ENCODE data around the gene TRMT11. TPM values are rescaled to one million over a fixed set of nuclear protein-coding genes. Genes with fewer than 3 reads are reported as not detected.

Gene TRMT11
- total and polyA plus RNA-seq, 10 of the 15 experiments (the other 5 are each of a cell fraction or from before 2014, with no cell fraction given), result 34.0 to 81.1 (median 43.7) TPM

DNA sequence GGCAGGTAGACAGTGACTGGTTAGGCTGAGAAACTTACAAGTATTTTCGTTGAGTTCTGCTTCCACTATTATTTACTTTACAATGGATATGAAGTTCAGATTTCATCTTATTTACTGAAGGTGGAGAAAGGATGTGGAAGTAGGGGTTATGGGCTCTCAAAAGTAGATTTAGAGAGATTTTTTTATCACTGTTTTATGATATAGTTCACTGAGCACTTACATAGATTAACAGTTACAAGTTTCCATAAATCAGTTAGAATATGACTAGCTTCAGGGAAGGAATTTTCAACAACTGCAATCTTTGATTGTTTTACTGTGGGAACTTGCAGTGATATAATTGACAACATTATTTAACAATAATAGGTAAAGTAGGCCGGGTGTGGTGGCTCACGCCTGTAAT lies 7.2 kb upstream of the TRMT11 start:
- TF ChIP-seq ZSCAN29 (IDR thresholded peaks at IDR 0.05) (no peak), HDGF (IDR thresholded peaks at IDR 0.05) (no peak), CREB1 (IDR thresholded peaks at IDR 0.05; ENCODE audit: low read depth) (no peak), MXI1 (IDR thresholded peaks at IDR 0.05; ENCODE audit: low read depth, low read length) (no peak), POU2F2 (IDR thresholded peaks at IDR 0.05; ENCODE audit: borderline replicate concordance, low read depth, low read length) (no peak), RFX5 (IDR thresholded peaks at IDR 0.05; ENCODE audit: low read depth, low read length) (no peak), SREBF1 (IDR thresholded peaks at IDR 0.05; ENCODE audit: low read length) (no peak), WRNIP1 (IDR thresholded peaks at IDR 0.05; ENCODE audit: borderline replicate concordance, low read depth, low read length) (no peak), BCL11A (IDR thresholded peaks at IDR 0.05; ENCODE audit: low read depth, low read length) (no peak)
- TF ChIP-seq, protein P1, sequence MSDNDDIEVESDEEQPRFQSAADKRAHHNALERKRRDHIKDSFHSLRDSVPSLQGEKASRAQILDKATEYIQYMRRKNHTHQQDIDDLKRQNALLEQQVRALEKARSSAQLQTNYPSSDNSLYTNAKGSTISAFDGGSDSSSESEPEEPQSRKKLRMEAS (IDR thresholded peaks at IDR 0.05; ENCODE audit: low read depth, low read length), result no peak
- WGBS (ENCODE audit: insufficient coverage, insufficient replicate concordance, low lambda C conversion rate, missing lambda C conversion rate), result 89% methylated on average over 3 of the region's 3 CpGs
- no TSS peak for BruUV-seq (replicated peaks)
- no peak for ATAC-seq
- DNase-seq (ENCODE audit: low read depth, low spot score), result no peak
- ChIA-PET RAD21 (ENCODE audit: unreplicated experiment) (no interaction called here), POLR2A (no interaction called here), SMC1A (ENCODE audit: uncharacterized antibody, unreplicated experiment) (no interaction called here), CTCF (interaction anchor here (0.6 kb wide), 1 partner anchor 187 kb away, joined by 4 read pairs; no protein-coding TSS in a partner anchor)
- Histone ChIP-seq H4K20me1 (ENCODE audit: control insufficient read depth, insufficient read depth) (no peaks in the 10 kb centered on the region), H3K27me3 (replicated peaks in 1 of 2; ENCODE audit: control insufficient read depth in 2 of 2, insufficient read depth in 2 of 2, low read length in 1 of 2) (no peaks in the 10 kb centered on the region), H3K4me3 (no peak overlapping the region), H3K27ac (ENCODE audit: control insufficient read depth, insufficient read depth) (no peak overlapping the region), H3K9ac (ENCODE audit: control insufficient read depth, insufficient read depth, low read length) (no peak overlapping the region), H3K9me3 (replicated peaks; ENCODE audit: control insufficient read depth, insufficient read depth, low read length) (no peaks in the 10 kb centered on the region), H3K36me3 (ENCODE audit: control insufficient read depth in 2 of 2, insufficient read depth in 2 of 2, low read length in 1 of 2) (peaks cover 0 to 2% of the 10 kb centered on the region in 2 experiments; a peak in 1 of 4 replicates), H3K4me1 (ENCODE audit: control insufficient read depth, insufficient read depth, low read length) (no peaks in the 10 kb centered on the region), H3K79me2 (ENCODE audit: control insufficient read depth, insufficient read depth, low read length) (no peaks in the 10 kb centered on the region), H3K4me2 (ENCODE audit: control insufficient read depth, insufficient read depth) (no peak overlapping the region), H2AFZ (ENCODE audit: control insufficient read depth, low read depth, low read length) (no peak overlapping the region)
- FAIRE-seq, result no peak
- in situ Hi-C loops (cut with MboI), result no loop called here
- intact Hi-C loops (cut with micrococcal nuclease; ENCODE audit: unreplicated experiment), result no loop called here
